ENCODE results near the gene HK2.
A peak's percentile ranks its signal among the peaks of the same experiment; 100 is the strongest.

The HK2 gene

GRCh38 chr2:74877376-74877775 lies 43.4 kb downstream of the HK2 start:
- Mint-ChIP-seq H3K9me3 (no peaks in the 10 kb centered on the region), H3K36me3 (peaks cover 16% of the 10 kb centered on the region), H3K4me1 (peaks cover 3% of the 10 kb centered on the region), H3K27ac (no peak overlapping the region), H3K4me3 (no peak overlapping the region), H3K27me3 (no peaks in the 10 kb centered on the region)

- no peaks in the 10 kb centered on the region for H3K9me3 Mint-ChIP-seq
- peaks cover 18% of the 10 kb centered on the region for H3K36me3 Mint-ChIP-seq
- H3K27me3 Mint-ChIP-seq: no peaks in the 10 kb centered on the region
- H3K4me3 Mint-ChIP-seq: no peak overlapping the region
- H3K27ac Mint-ChIP-seq: no peak overlapping the region
- peaks cover 3% of the 10 kb centered on the region for H3K4me1 Mint-ChIP-seq
These were observed 44.0 kb downstream of the HK2 start for GRCh38 chr2:74877781-74878433.

GRCh38 chr2:74878551-74878950 lies 44.6 kb downstream of the HK2 start:
- Mint-ChIP-seq H3K27ac (no peak overlapping the region), H3K4me3 (no peak overlapping the region), H3K36me3 (peaks cover 21% of the 10 kb centered on the region), H3K9me3 (no peaks in the 10 kb centered on the region), H3K27me3 (no peaks in the 10 kb centered on the region), H3K4me1 (peaks cover 3% of the 10 kb centered on the region)

- no peak overlapping the region for H3K4me3 Mint-ChIP-seq
- no peaks in the 10 kb centered on the region for H3K9me3 Mint-ChIP-seq
- no peak overlapping the region for H3K27ac Mint-ChIP-seq
- peaks cover 22% of the 10 kb centered on the region for H3K36me3 Mint-ChIP-seq
- H3K4me1 Mint-ChIP-seq: peaks cover 3% of the 10 kb centered on the region
- H3K27me3 Mint-ChIP-seq: no peaks in the 10 kb centered on the region
These were observed 46.3 kb downstream of the HK2 start for GRCh38 chr2:74880054-74880728.

DNA sequence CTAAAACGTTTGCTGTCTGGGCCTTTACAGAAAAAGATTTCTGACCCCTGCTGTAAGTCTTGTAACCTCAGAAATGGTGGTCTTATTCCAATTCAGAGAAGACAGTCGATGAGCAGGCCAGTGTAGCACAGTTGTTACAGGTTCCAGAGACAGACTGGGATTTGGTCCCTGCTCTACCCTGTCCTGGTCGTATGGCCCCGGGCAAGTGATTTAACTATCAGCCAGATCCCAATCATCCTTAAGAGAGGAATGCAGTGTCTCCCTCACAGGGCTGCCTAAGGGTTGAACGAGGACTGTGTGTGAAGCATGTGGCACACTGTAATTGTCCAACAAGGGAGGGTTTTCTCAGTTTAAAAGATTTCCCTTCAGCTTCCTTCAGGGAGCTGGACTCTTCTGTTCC lies 47.2 kb downstream of the HK2 start:
- Mint-ChIP-seq H3K27me3 (no peaks in the 10 kb centered on the region), H3K4me3 (no peak overlapping the region), H3K9me3 (no peaks in the 10 kb centered on the region), H3K36me3 (peaks cover 24% of the 10 kb centered on the region), H3K27ac (no peak overlapping the region), H3K4me1 (peaks cover under 1% of the 10 kb centered on the region)

DNA sequence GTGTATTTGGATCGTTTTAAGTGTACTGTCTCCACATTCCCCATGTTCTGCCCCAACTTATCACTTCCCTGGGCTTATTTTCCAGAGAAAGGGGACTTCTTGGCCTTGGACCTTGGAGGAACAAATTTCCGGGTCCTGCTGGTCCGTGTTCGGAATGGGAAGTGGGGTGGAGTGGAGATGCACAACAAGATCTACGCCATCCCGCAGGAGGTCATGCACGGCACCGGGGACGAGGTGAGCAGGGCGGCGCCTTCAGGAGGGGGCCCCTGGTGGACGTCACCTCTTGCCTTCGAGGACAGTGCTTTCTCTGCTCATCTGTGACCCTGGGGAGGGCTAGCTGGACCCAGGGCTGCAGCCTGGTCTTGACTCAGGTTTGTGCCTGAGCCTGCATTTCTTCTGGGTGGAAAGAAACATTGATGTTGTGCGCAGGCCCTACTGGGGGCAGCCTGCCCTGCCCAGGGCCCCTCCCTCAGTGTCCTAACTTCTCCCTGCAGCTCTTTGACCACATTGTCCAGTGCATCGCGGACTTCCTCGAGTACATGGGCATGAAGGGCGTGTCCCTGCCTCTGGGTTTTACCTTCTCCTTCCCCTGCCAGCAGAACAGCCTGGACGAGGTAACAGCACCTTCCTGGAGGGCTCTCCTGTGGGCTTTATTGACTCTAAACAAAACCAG lies 47.8 kb downstream of the HK2 start:
- Mint-ChIP-seq H3K27me3 (no peaks in the 10 kb centered on the region), H3K27ac (peak overlapping the region; percentile 41), H3K9me3 (no peaks in the 10 kb centered on the region), H3K4me3 (no peak overlapping the region), H3K36me3 (peaks cover 29% of the 10 kb centered on the region), H3K4me1 (no peaks in the 10 kb centered on the region)

DNA sequence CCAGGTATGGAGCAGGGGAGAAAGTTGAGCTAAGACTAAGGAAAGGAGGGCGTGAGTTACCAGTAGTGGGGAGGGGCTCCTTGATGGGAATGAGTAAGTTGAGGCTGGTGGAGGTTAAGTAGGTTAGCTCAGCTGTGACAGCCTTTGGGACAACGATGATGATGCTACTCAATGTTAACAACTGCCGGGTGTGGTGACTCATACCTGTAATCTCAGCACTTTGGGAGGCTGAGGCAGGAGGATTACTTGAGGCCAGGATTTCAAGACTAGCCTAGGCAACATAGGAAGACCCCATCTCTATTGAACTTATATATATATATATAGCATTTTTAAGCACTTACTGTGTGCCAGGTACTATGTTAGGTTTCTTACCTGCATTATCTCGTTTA lies 48.4 kb downstream of the HK2 start:
- H3K9me3 Mint-ChIP-seq: no peaks in the 10 kb centered on the region
- peaks cover 30% of the 10 kb centered on the region for H3K36me3 Mint-ChIP-seq
- H3K4me3 Mint-ChIP-seq: no peak overlapping the region
- peak overlapping the region; percentile 41 for H3K27ac Mint-ChIP-seq
- H3K4me1 Mint-ChIP-seq: no peaks in the 10 kb centered on the region
- H3K27me3 Mint-ChIP-seq: no peaks in the 10 kb centered on the region

DNA sequence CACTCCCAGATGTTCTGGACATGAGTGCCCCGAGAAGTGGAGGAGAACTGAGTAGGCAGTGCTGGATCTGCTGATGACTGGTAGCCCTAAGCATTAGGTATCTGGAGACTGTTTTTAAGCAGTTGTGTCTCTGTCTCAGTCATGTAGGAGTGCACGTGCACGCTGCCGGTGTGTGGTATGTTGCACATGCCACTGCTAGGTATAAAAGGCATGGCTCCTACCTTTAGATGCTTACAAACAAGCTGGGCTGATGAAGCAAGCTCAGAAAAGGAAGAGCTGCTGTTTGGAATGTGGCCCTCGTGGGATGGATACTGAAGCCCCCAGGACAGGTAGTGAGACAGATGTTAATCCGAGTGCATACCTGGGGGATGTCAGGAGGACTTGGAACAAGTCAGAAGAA lies 49.1 kb downstream of the HK2 start:
- Mint-ChIP-seq H3K9me3 (no peaks in the 10 kb centered on the region), H3K27me3 (no peaks in the 10 kb centered on the region), H3K4me1 (no peaks in the 10 kb centered on the region), H3K36me3 (peaks cover 34% of the 10 kb centered on the region), H3K4me3 (no peak overlapping the region), H3K27ac (no peak overlapping the region)

GRCh38 chr2:74884118-74884762 lies 50.3 kb downstream of the HK2 start:
- Mint-ChIP-seq H3K27ac (no peak overlapping the region), H3K4me1 (no peaks in the 10 kb centered on the region)

GRCh38 chr2:74884866-74885265 lies 50.9 kb downstream of the HK2 start:
- no peaks in the 10 kb centered on the region for H3K27me3 Mint-ChIP-seq
- no peaks in the 10 kb centered on the region for H3K4me1 Mint-ChIP-seq
- no peak overlapping the region for H3K4me3 Mint-ChIP-seq
- H3K9me3 Mint-ChIP-seq: no peaks in the 10 kb centered on the region
- peaks cover 31% of the 10 kb centered on the region for H3K36me3 Mint-ChIP-seq
- H3K27ac Mint-ChIP-seq: no peak overlapping the region

More at GRCh38 chr2:74884118-74884762, 50.3 kb downstream of the HK2 start:
- Mint-ChIP-seq H3K27me3 (no peaks in the 10 kb centered on the region), H3K36me3 (peaks cover 32% of the 10 kb centered on the region), H3K9me3 (no peaks in the 10 kb centered on the region), H3K4me3 (no peak overlapping the region)

- Mint-ChIP-seq H3K27ac (no peak overlapping the region), H3K27me3 (no peaks in the 10 kb centered on the region), H3K4me3 (no peak overlapping the region), H3K9me3 (no peaks in the 10 kb centered on the region), H3K36me3 (peaks cover 38% of the 10 kb centered on the region), H3K4me1 (no peaks in the 10 kb centered on the region)
These were observed 52.3 kb downstream of the HK2 start for GRCh38 chr2:74886251-74886650.

DNA sequence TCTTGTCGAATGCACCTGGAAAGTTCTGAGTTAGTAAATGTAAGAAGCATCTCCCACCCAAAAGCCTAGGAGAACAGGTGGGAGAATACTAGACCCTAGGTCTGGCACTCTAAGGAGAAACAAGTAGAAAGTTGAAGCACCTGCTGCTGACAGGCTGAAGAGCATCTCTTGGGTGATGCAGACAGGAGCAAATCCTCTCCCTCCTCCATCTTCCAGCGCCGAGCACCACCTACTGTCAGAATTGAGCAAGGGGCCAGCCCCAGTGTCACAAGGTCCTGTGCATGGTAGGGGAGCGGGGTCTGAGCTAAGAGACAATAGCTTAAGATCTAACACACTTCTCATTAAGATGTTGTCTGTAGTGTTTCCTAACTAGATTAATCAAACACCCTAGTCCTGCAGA lies 52.9 kb downstream of the HK2 start:
- no peak overlapping the region for H3K27ac Mint-ChIP-seq
- H3K27me3 Mint-ChIP-seq: no peaks in the 10 kb centered on the region

GRCh38 chr2:74887445-74887951 lies 53.6 kb downstream of the HK2 start:
- H3K36me3 Mint-ChIP-seq: peaks cover 44% of the 10 kb centered on the region

More for the DNA sequence above, 52.9 kb downstream of the HK2 start:
- Mint-ChIP-seq H3K4me1 (no peaks in the 10 kb centered on the region), H3K36me3 (peaks cover 40% of the 10 kb centered on the region), H3K9me3 (no peaks in the 10 kb centered on the region), H3K4me3 (no peak overlapping the region)

GRCh38 chr2:74887960-74888700 lies 54.2 kb downstream of the HK2 start:
- Mint-ChIP-seq H3K4me1 (no peaks in the 10 kb centered on the region), H3K36me3 (peaks cover 44% of the 10 kb centered on the region), H3K27ac (no peak overlapping the region), H3K27me3 (no peaks in the 10 kb centered on the region), H3K9me3 (no peaks in the 10 kb centered on the region), H3K4me3 (no peak overlapping the region)

More at GRCh38 chr2:74887445-74887951, 53.6 kb downstream of the HK2 start:
- no peak overlapping the region for H3K27ac Mint-ChIP-seq
- no peaks in the 10 kb centered on the region for H3K27me3 Mint-ChIP-seq
- no peaks in the 10 kb centered on the region for H3K4me1 Mint-ChIP-seq
- no peaks in the 10 kb centered on the region for H3K9me3 Mint-ChIP-seq
- H3K4me3 Mint-ChIP-seq: no peak overlapping the region

DNA sequence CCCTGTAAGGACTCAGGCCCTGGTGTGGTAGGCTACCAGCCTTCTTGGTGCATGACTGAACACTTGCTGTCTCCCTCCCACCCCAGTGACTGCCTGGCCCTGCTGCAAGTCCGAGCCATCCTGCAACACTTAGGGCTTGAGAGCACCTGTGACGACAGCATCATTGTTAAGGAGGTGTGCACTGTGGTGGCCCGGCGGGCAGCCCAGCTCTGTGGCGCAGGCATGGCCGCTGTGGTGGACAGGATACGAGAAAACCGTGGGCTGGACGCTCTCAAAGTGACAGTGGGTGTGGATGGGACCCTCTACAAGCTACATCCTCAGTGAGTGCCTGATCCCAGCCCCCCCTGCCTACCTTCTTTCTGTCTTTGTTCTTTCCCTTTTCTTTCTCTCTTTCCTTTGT lies 55.2 kb downstream of the HK2 start:
- Mint-ChIP-seq H3K9me3 (no peaks in the 10 kb centered on the region), H3K27ac (no peak overlapping the region), H3K36me3 (peaks cover 53% of the 10 kb centered on the region), H3K4me1 (no peaks in the 10 kb centered on the region), H3K4me3 (no peak overlapping the region), H3K27me3 (no peaks in the 10 kb centered on the region)
